NCI-H748 (cell line): ENCODE measurements around the gene PRELP.
"Not testable (repeated sequence)": the region's sequence is repeated elsewhere in the genome, so short reads cannot be mapped to it uniquely, and the experiment has no call there.

Experiments
- DNase-seq: peaks from one replicate; lab custom pipeline; 2025; ENCODE audit not compliant: unreplicated experiment; lab: John Stamatoyannopoulos, UW

PRELP gene

DNA sequence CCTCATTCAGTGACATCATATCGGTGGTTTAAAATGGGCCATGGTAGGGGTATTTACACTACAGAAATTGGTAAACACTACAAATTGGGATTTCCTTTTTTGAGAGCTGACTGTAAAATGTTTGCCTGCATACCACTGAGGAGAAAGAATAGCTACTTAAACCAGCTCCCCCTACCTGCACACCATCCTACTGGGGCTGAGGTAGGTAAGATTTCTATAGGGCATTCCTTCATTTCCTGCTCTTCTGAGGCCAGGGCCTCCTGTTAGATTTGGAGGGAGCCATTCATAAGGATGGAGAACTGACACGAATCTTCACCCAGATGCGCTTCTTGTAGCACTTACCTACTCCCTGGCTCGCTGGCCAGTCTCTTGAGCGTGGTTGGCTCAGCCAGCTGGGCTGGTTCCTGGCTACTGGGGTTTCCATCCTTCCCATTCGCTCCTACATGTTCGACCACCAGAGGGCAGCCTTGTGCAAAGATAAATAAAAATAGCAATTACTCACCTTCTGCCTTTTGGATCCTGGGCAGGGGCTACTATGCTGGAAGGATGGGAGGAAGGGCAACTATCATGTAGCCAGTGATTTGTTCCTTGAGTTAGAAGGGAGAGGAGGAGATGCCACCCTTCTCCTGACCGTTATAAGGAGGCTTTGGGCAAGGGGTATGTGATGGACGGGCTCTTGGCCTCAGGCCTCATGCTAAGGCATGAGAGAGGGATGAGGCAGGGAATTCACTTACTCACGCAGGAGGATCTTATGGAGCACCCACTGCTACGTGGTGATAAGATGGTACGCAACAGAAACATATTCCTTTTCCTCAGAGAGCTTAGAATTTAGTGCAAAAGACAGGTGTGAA is 29.0 kb downstream of the PRELP start:
- peak; percentile 71 for DNase-seq

DNA sequence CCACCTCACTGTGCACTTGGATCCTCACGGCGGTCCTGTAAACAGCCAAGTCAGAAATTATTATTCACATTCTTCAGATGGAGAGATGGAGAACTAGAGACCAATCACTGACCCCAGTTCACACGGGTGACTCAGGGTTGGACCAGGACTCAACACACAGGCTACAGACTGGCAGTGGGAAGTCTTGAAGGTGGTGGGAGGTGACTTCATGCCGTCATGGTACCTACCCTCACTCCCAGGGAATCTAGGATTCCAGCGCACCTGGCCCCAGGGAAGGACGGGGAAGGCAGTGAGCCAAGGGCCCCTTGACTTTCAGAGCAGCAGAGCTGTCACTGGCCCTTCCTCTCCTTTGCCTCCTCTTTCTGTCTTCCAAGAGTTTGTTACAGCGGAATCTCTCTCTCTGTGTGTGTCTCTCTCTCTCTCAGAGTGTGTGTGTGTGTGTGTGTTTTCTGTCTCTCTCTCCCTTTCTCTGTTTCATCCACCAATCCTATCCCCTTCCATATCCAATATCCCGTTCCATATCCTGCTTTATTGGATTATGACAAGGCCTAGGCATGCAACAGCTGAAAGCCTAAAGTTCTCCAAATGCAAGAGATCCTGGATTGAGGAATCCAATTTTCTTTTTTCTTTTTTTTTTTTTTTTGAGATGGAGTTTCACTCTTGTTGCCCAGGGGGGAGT is 30.1 kb downstream of the PRELP start:
- DNase-seq, result no peak

DNA sequence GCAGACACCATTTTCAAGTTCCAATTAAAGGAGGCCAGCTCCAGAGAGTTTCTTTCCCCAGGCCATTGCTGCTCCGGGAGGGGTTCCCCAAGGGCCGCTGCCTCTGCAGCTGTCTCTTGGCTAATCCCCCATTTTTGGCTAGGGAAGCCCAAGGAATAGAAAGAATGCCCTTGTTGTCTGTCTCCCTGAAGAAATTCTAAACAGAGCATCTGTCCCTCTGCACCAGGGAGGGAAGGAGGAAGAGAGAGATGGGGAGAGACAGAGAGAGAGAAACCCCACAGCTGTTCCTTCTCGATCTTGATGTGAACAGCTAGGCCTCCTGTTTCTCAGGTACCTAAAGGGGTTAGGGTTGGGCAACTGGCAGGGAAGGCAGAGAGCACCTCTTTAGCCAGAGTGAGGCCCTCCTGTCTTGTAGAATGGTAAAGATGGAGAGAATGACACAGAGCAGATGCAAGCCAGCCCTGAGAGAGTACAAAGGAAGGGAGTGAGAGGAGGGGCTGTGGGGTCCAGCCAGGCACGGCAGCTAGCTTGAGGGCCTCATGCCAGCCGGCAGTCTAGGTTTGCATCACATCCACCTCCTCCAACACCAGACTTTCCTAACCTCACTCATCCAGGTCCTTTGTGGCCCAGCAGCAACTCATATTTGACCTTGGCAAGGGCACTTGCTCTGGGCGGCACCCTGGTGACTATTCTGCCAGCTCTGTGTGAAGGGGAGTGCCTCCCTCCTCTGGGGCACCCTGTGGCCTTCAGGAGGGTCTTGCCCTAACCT is 31.4 kb downstream of the PRELP start:
- no peak for DNase-seq

DNA sequence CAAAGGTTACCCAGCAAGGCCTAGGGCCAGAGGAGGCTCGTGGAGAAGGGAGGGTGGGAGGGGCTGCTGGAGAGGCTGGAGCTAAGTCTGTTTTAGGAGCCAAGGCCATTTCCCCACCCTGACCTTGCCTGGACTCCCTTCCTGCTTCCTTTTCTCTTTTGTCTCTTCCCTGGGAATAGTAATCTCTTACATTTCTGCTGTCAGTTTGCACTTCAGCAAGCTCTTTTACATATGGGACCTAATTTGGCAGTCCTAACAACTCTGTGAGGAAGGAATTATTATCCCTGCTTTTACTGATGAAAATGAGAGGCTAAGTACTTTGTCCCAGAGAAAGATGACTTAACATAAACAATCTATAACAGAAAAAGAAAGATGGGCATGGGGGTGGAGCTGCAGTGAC is 32.2 kb downstream of the PRELP start:
- no peak for DNase-seq

DNA sequence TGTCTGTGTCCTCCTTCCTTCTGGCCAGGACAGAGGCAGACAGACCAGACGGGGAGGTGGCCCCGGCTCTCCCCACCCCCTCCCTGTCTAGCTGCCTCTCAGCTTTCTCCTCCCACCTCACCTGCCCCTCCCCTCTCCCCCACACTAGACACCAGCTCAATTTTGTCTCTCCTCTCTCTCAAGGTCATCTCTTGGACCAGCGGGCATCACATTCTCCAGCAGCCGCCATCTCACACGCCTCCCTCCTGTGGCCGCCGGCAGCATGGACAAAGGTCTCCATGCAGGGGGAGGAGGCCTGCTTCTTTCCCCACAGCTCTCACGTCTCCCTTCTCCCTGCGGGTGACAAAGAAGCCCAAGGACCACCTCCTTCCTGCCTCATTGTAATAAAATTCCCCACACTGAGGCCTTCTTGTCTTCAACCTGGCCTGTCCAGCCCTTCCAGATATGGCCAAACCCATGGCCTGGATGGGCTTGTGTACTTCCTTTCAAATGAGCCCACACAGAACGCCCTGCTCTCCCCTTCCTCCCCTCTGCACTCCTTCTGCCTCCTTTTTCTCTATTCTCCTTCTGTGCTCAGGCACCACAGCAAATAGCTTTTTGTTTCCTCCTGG is 33.0 kb downstream of the PRELP start:
- DNase-seq, result no peak

DNA sequence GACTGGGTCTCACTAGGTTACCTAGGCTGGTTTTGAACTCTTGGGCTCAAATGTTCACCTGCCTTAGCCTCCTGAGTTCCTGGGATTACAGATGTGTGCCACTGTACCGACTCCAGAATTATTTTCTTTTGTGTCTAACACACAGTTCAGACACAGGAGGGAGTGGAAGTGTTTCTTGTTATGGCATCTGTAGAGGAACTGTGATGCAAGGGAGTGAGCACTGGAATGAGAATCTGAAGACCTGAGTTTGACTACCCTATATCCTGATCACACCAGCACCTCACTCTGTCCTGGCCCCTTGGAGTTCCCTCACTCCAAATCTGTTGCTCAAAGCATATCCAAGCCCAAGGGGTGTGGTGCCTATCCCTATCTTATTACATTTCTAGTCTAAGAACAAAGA is 33.5 kb downstream of the PRELP start:
- no peak for DNase-seq

DNA sequence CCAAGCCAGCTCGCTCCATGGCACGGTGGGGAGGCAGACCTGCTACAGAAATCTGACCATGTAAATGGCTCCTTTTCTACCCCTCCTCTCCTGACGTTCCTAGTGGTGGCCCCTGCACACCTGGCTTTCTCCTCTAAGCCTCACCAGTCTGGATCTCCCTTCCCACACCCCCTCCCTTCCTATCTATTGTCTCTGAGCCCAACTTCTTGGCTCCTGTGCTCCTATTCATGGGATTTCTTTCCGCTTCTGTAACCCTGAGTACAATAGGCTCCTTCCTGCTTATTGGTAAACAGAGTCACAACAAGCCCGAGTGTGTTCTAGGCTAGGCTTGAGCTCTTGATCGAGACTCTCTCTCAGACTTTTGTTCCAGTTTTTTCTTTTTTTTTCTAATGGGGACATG is 35.9 kb downstream of the PRELP start:
- DNase-seq, result no peak

DNA sequence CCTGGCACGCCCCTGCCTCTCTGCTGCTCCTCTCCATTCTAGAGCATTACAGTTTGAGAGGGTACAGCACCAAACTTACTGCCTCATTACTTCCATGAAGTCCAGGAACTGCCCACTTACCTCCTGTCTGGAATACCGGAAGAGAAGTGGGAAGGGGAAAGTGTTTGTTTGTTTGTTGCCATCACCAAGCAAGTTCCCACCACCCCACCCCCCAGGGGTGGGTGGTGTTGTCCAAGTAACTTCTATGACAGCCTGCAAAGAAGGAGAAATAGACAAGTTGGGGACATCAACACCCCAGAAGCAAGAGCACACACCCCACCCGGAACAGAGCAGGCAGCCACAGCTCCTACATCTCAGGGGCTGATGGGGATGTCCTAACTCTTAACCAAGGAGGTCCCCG is 36.3 kb downstream of the PRELP start:
- DNase-seq, result no peak

DNA sequence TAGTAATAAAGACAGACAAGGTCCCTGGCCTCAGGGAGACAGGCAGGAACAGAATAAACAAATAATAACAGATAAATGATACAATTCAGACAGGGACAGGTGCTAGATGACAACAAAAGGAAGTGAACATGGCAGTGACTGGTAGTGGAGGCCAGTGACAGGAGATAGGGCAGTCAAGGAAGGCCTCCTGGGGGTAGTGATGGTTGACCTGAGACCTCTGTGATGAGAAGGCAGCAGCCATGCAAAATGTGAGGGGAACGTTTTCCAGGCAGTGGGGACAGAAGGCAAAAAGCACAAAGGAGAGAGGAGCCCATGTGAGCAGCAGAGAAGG is 36.9 kb downstream of the PRELP start:
- peak; percentile 29 for DNase-seq

DNA sequence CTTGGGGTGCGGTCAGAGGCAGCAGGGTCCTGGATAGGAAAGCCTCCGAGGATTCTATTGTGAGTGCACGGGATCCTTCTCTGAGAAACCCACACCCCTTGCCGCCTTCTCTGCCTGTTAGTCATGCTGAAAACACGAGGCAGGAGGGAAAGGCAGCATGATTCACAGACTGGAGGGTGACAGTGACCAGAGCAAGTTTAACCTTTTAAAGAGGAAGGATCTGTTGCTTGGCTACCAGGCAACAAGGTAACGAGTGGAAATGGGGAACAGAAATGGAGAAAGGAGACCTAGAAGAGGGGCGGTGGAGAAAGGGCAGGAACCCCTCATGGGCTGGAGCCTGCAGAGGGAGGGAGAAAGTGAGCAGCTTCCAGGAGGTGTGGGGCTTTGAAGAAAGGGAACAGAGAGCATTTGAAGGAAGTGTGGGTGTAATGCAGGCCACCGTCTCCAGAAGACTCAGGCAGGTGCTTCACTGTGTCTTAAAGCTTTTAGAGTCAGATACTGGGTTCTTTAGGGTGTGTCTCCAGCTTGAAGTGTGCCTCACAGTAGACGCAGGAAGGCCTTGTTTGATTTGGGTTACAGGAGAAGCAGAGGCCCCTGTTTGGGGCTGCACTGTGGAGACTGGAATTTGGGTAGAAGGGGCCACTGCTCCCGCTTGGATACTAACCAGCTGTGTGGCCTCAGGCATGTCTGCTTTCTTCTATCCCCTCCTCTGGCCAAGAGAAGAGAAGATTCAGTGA is 37.4 kb downstream of the PRELP start:
- peak; percentile 29 for DNase-seq

DNA sequence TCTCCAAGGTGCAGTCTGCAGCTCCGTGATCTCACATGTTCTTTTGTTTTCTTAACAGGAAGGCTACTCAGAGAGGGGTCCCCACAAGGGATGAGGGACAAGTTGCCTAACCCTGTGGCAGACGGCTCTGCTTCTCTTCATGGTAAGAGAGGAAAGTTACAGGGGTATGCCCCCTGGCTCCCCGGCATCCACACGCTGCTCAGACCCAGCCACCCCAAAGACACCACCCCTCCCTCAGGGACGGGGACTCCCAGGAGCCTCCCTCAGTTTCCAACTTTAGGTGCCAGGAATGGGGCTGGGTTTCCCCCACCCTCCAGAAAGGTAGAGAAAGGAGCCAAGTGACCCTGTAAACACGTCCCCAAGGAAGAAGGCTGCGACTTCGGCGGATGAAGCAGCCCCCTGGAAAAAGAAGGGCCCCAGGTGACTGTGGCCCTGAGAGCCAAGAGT is 38.0 kb downstream of the PRELP start:
- DNase-seq, result no peak

DNA sequence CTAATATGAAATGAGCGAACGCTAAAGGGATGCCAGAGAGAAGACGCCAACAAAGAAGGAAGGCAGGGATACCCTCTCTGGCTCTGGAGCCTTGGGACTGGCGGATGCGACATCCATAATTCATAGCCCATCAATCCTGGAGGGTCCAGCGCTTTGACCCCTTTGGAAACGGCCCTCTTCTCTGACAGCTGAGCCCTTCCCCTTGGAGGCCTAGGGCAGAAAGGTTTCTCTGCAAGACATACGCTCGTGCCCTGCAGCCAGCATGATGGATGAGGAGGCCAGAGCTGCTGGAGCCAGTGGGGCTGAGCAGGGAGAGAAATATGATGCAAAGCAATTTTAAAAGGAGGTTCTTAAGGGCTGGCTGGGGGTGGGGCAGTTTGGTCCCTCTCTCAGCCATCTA is 40.6 kb downstream of the PRELP start:
- no peak for DNase-seq

DNA sequence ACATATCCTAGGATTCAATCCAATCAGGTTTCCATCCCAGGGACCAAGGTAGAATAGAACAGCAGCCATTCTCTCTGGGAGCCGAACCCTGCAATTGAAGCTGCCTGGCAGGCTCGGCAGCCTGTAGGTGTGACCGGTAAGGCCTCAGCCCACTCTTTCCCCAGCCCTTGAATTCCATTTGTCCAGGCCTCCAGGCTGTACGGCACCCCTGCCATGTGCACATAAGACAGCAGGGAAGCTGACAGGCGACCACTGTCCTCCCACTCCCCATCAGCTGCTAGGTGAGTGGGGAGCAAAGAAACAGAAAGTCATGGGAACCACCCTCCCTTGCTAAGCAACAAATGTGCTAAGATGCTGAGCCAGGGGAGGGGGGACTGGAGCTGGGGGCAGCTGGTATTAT is 41.3 kb downstream of the PRELP start:
- DNase-seq, result no peak

DNA sequence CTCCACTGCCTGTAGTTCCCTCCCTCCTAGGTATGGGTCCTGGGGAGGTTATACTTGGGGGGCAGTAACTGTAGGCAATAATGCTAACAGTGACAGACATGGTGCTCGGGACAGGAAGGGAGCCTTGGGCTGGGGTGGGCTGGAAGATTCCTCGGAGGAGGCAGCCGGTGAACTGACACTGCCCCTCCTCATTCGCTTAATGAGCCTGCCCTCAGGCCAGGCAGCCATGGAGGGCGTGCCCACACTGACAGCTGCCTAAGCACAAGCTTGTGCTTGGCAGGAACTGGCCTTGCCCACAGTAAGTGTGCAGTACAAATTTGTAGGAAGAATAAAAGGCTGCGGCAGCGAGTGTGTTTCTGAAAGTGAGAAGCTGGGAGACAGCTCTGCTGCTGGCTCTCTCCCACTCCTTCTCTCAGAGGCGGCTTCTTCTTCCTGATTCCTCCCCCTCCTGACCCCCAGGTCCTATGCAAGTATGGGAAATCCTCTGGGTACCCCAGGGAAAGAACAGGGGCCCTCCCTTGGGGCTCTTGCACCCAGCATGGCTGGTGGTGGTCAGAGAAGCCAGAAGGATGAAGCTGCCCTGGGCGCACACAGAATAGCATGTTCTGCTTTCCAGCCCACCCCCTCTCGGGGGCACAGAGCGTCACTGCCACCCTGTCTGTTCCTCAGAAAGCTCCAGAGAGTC is 42.0 kb downstream of the PRELP start:
- peak; percentile 25 for DNase-seq

DNA sequence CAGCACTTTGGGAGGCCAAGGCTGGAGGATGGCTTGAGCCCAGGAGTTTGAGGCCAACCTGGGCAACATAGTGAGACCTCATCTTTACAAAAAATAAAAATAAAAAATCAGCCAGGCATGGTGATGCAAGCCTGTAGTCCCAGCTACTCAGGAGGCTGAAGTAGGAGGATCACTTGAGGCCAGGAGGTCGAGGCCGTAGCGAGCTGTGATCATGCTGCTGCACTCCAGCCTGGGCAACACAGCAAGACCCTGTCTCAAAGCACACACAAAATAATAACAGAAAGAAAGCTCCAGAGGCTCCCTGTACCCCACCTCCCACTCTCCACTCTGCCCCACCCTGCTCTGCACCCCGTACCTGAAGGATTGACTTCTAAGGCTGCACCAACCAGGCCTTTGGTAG is 42.5 kb downstream of the PRELP start:
- DNase-seq, result not testable (repeated sequence)

DNA sequence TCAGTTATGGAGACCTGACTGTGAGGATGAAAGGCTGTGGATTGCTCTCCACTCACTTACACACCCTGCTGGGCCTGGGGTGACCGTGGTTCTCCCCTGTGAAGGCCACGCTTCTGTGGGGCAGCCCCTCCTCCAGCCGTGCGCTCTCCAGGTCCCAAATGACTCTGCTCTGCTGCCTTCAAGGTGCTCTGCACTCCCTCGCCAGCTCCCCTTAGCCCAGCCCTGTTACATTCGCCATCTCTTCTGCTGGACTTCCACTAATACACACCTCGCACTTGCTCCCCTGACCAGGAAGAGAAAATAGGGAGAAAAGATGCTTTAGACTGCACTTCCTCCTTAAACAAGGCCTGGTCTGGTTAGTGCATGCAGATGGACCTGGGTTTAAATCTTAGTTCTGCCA is 42.9 kb downstream of the PRELP start:
- DNase-seq, result no peak

DNA sequence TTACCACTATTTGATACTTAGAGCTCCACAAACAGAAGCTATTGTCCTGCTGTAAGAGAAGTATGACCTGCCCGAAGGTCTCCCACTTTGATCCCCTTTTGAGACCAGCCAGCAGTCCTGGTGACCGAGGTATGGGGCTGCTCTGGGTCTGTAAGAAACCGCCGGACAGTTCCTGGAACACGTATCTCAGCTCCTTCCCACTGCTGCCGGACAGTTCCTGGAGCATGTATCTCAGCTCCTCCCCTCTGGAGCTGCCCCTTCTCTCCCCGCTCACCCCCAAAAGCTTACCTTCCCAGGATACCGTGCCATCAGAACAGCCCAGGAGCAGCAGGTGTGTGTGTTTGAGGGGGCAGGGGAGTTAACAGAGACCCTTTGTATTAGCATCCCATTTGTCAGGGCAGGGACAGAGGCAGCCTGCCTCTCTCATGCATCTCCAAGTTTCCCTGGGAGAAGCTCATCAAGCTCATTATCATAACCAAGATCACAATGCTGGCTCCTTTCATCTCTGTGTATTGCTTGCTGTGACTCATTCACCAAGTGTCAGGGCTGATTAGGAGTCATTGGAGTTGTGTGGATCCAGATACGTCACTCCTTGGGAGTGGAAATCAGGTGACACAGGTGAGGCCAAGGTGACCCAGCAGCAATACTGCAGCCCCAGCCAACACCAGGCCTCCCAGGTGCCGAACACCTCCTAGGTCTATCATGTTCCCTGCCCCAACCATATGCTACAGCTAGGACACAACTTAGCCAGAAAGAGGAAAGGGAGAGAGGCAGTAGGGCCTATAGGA is 43.6 kb downstream of the PRELP start:
- no peak for DNase-seq

DNA sequence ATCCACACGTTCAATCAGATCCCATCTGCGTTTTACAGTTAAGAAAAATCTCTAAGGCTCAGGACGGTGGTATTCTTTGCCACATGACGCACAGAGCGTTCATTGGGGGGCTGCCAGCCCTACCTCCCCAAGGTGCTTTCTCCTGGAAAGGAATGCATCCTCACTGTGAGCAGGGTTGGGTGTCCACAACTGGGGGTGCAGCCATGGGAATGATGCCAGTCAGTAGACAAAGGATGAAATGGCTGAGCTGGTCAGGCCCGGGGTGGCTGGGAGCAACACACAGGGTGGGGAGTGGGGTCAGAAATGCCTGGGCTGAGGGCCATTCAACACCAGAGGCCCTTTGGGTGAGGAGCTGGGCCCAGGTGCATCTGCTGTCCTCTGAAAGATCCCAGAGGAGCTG is 44.3 kb downstream of the PRELP start:
- DNase-seq, result no peak

DNA sequence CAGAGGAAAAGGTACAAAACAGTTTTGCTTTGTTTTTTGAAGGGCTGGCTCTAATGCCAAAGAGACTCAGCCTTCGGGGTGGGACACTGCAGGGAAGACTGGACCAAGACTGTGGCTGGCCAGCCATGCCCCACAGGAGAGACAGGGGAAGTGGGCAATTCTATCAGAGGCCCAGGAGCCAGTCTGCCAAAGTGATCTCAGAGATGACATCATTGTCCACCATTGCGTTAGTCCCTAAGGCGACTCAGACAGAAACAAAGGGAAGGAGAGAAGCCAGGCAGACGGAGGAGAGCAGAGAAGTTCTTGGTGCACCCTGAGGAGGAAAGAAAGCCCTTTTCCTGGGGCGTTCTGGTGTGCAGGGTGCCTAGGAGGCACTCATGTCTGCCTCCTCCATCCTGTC is 44.7 kb downstream of the PRELP start:
- no peak for DNase-seq
